Measurements from ENCODE around the gene COMMD10. TPM values are rescaled to one million over a fixed set of nuclear protein-coding genes. Genes with fewer than 3 reads are reported as not detected.

Gene COMMD10
- total RNA-seq, 1 donor from 2014 or later: 31.6 TPM

- Mint-ChIP-seq H3K4me3 (ENCODE audit: low read depth) (no peak overlapping the region), H3K27ac (no peak overlapping the region), H3K27me3 (peaks cover 9% of the 10 kb centered on the region), H3K9me3 (ENCODE audit: low read depth) (no peaks in the 10 kb centered on the region), H3K36me3 (ENCODE audit: insufficient read depth) (no peaks in the 10 kb centered on the region), H3K4me1 (ENCODE audit: low read depth) (no peaks in the 10 kb centered on the region)
- TF ChIP-seq, protein P1, sequence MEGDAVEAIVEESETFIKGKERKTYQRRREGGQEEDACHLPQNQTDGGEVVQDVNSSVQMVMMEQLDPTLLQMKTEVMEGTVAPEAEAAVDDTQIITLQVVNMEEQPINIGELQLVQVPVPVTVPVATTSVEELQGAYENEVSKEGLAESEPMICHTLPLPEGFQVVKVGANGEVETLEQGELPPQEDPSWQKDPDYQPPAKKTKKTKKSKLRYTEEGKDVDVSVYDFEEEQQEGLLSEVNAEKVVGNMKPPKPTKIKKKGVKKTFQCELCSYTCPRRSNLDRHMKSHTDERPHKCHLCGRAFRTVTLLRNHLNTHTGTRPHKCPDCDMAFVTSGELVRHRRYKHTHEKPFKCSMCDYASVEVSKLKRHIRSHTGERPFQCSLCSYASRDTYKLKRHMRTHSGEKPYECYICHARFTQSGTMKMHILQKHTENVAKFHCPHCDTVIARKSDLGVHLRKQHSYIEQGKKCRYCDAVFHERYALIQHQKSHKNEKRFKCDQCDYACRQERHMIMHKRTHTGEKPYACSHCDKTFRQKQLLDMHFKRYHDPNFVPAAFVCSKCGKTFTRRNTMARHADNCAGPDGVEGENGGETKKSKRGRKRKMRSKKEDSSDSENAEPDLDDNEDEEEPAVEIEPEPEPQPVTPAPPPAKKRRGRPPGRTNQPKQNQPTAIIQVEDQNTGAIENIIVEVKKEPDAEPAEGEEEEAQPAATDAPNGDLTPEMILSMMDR (IDR thresholded peaks at IDR 0.05; ENCODE audit: unreplicated experiment): peak; percentile 28
- DNase-seq (ENCODE audit: low spot score, unreplicated experiment): no peak
Observed at GRCh38 chr5:116062352-116062751, 22.5 kb upstream of the COMMD10 start.

GRCh38 chr5:116063950-116064349 is 20.9 kb upstream of the COMMD10 start:
- no peaks in the 10 kb centered on the region for H3K4me1 Mint-ChIP-seq (ENCODE audit: low read depth)
- H3K27ac Mint-ChIP-seq: no peak overlapping the region
- no peaks in the 10 kb centered on the region for H3K9me3 Mint-ChIP-seq (ENCODE audit: low read depth)
- peaks cover 8% of the 10 kb centered on the region for H3K27me3 Mint-ChIP-seq
- no peaks in the 10 kb centered on the region for H3K36me3 Mint-ChIP-seq (ENCODE audit: insufficient read depth)
- no peak overlapping the region for H3K4me3 Mint-ChIP-seq (ENCODE audit: low read depth)
- DNase-seq (ENCODE audit: low spot score, unreplicated experiment): no peak
- TF ChIP-seq, protein P1 (IDR thresholded peaks at IDR 0.05; ENCODE audit: unreplicated experiment): no peak

DNA sequence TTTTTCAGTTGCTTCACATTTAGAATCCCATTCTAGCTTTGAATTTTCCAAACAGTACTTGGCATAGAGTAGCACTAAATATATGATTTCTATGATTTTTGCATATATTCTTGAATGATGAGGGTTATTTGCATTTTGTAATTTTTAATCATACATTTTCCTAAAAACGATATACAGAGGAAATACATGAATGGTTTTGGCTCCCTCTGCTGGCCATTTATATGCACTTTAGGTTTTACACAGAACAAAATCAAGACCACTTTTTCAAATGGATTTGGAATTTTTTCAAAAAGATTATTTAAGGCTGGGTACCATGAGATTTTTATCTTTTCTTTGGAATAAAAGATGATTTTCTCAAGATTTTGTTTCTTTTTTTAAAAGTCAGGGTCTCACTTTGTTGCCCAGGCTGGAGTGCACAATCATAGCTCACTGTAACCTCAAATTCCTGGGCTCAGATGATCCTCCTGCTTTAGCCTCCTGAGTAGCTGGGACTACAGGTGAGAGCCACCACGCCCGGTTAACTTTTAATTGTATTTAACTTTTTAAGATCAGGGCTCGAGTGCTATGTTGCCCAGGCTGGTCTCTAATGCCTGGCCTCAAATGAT is 16.7 kb upstream of the COMMD10 start:
- no peaks in the 10 kb centered on the region for H3K36me3 Mint-ChIP-seq (ENCODE audit: insufficient read depth)
- TF ChIP-seq, protein P1 (IDR thresholded peaks at IDR 0.05; ENCODE audit: unreplicated experiment): peak; percentile 91
- no peak overlapping the region for H3K4me3 Mint-ChIP-seq (ENCODE audit: low read depth)
- H3K27ac Mint-ChIP-seq: no peak overlapping the region
- no peaks in the 10 kb centered on the region for H3K4me1 Mint-ChIP-seq (ENCODE audit: low read depth)
- peaks cover 9% of the 10 kb centered on the region for H3K27me3 Mint-ChIP-seq
- H3K9me3 Mint-ChIP-seq (ENCODE audit: low read depth): no peaks in the 10 kb centered on the region
- DNase-seq (ENCODE audit: low spot score, unreplicated experiment): no peak

DNA sequence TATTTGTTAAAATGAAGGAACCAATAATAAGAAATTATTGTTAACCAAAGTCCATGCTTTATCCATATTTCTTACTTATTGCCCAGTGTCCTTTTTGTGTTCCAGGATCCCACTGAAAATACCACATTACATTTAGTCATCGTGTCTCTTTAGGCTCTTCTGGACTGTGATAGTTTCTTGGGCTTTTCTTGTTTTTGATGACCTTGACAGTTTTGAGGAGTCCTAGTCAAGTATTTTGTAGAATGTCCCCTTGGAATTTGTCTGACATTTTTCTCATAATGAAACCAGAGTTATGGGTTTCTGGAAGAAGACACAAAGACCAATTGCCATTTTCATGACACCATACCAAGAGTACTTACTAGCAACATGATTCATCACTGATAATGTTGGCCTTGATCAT is 13.6 kb upstream of the COMMD10 start:
- Mint-ChIP-seq H3K4me3 (ENCODE audit: low read depth) (no peak overlapping the region), H3K36me3 (ENCODE audit: insufficient read depth) (no peaks in the 10 kb centered on the region), H3K27ac (no peak overlapping the region), H3K27me3 (peaks cover 6% of the 10 kb centered on the region), H3K4me1 (ENCODE audit: low read depth) (no peaks in the 10 kb centered on the region), H3K9me3 (ENCODE audit: low read depth) (no peaks in the 10 kb centered on the region)
- TF ChIP-seq, protein P1 (IDR thresholded peaks at IDR 0.05; ENCODE audit: unreplicated experiment): no peak
- no peak for DNase-seq (ENCODE audit: low spot score, unreplicated experiment)

DNA sequence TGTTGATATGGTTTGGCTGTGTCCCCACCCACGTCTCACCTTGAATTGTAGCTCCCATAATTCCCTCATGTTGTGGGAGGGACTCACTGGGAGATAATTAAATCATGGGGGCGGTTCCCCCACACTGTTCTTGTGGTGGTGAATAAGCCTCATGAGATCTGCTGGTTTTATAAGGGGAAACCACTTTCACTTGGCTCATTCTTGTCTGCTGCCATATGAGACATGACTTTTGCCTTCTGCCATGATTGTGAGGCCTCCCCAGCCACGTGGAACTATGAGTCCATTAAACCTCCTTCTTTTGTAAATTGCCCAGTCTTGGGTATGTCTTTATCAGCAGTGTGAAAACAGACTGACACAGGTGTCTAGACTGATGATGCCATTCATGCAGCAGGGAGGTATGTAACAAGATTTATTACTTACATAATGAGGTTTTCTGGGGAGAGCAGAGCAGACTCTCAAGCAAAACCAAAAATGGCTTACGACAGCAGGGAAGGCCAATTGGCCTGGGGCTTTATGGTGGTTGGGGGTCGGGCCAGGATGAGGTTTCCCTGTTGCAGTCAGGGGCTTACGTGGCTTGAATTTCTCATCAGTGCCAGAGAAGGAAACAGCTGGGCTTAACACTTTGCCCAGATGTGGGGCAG is 9.5 kb upstream of the COMMD10 start:
- H3K27ac Mint-ChIP-seq: no peak overlapping the region
- H3K27me3 Mint-ChIP-seq: peaks cover 3% of the 10 kb centered on the region
- no peaks in the 10 kb centered on the region for H3K4me1 Mint-ChIP-seq (ENCODE audit: low read depth)
- no peaks in the 10 kb centered on the region for H3K9me3 Mint-ChIP-seq (ENCODE audit: low read depth)
- no peak overlapping the region for H3K4me3 Mint-ChIP-seq (ENCODE audit: low read depth)
- no peaks in the 10 kb centered on the region for H3K36me3 Mint-ChIP-seq (ENCODE audit: insufficient read depth)
- TF ChIP-seq, protein P1 (IDR thresholded peaks at IDR 0.05; ENCODE audit: unreplicated experiment): no peak
- DNase-seq (ENCODE audit: low spot score, unreplicated experiment): no peak
